HepG2 (cell line): ENCODE measurements around the gene S1PR2. TPM values are rescaled to one million over a fixed set of nuclear protein-coding genes. Genes with fewer than 3 reads are reported as not detected.

ENCODE experiments used
- AHR ChIP-seq: IDR thresholded peaks from 2 replicates; pipeline ENCODE4 v1.6.1; 2018; ENCODE audit warnings: missing genetic modification reagents, missing compliant biosample characterization
- CEBPG ChIP-seq: IDR thresholded peaks from 2 replicates; pipeline ENCODE4 v1.6.1; 2016
- HDAC2 ChIP-seq: sonication (generic); formaldehyde crosslinking; IDR thresholded peaks from 2 replicates; pipeline ENCODE4 v1.4.0; 2020; ENCODE audit warnings: missing genetic modification reagents
- PITX1 ChIP-seq: sonication (generic); formaldehyde crosslinking; IDR thresholded peaks from 2 replicates; pipeline ENCODE4 v1.5.1; 2020; ENCODE audit warnings: mild to moderate bottlenecking, missing genetic modification reagents
- RCOR2 ChIP-seq: IDR thresholded peaks from 2 replicates; pipeline ENCODE4 v1.6.1; 2016; ENCODE audit warnings: missing biosample characterization, missing genetic modification reagents
- RFX1 ChIP-seq: fragments of 450-650 bp; IDR thresholded peaks from 2 replicates; pipeline ENCODE4 v1.6.1; 2017
- SOX5 ChIP-seq: IDR thresholded peaks from 2 replicates; pipeline ENCODE4 v1.6.1; 2016; ENCODE audit warnings: borderline replicate concordance
- ZFP1 ChIP-seq: IDR thresholded peaks from 2 replicates; pipeline ENCODE4 v1.6.1; 2016
- ZNF713 ChIP-seq: sonication (generic); formaldehyde crosslinking; IDR thresholded peaks from 2 replicates; pipeline ENCODE4 v1.4.0; 2020; ENCODE audit warnings: mild to moderate bottlenecking, missing genetic modification reagents
- ZNF782 ChIP-seq: sonication (generic); formaldehyde crosslinking; IDR thresholded peaks from 2 replicates; pipeline ENCODE4 v1.4.0; 2020; ENCODE audit warnings: missing genetic modification reagents, mild to moderate bottlenecking, borderline replicate concordance
- ZNF816 ChIP-seq: sonication (generic); formaldehyde crosslinking; IDR thresholded peaks from 2 replicates; pipeline ENCODE4 v1.8.0; 2022; ENCODE audit warnings: missing genetic modification reagents, mild to moderate bottlenecking, borderline replicate concordance
- polyA plus RNA-seq, 8 experiments: library from polyadenylated mRNA; depleted of rRNA in 3 of 8; stranded (reverse) in 7 of 8; unstranded in 1 of 8; fragments of >200 nt; fragmentation: Illumina TruSeq in 4 of 8; extraction: Trizol in 4 of 8; gene quantifications; 2 replicates each; pipeline versions ENCODE4 v1.2.1 to v1.2.3, GENCODE V29; 2011 to 2016; ENCODE audit warnings: low read depth in 4 of 8, missing spikeins in 1 of 8, mixed read lengths in 1 of 8; ENCODE audit not compliant: insufficient read depth in 1 of 8
- total RNA-seq, 5 experiments: library from RNA; depleted of rRNA; stranded (reverse); fragments of >200 nt; fragmentation: Illumina TruSeq; extraction: Trizol; gene quantifications; 2 replicates each; pipeline ENCODE4 v1.2.3, GENCODE V29; 2016; ENCODE audit warnings: low read depth in 1 of 5
- TF ChIP-seq, protein P1 (sequence below): IDR thresholded peaks from 2 replicates; pipeline ENCODE4 v1.4.0; 2020; ENCODE audit warnings: mild to moderate bottlenecking, missing genetic modification reagents
- TF ChIP-seq, protein P2 (sequence below): sonication (generic); formaldehyde crosslinking; IDR thresholded peaks from 2 replicates; pipeline ENCODE4 v1.4.0; 2020; ENCODE audit warnings: missing genetic modification reagents, borderline replicate concordance
- TF ChIP-seq, protein P3 (sequence below): sonication (generic); formaldehyde crosslinking; IDR thresholded peaks from 2 replicates; pipeline ENCODE4 v1.8.1; 2022; ENCODE audit warnings: low read depth, mild to moderate bottlenecking, missing genetic modification reagents
- TF ChIP-seq, protein P4 (sequence below): sonication (generic); formaldehyde crosslinking; IDR thresholded peaks from 2 replicates; pipeline ENCODE4 v1.8.1; 2023; ENCODE audit warnings: missing genetic modification reagents, inconsistent platforms, borderline replicate concordance
- TF ChIP-seq, protein P5 (sequence below): sonication (generic); formaldehyde crosslinking; IDR thresholded peaks from 2 replicates; pipeline ENCODE4 v1.5.0; 2020; ENCODE audit warnings: mild to moderate bottlenecking, missing genetic modification reagents, moderate library complexity

The S1PR2 gene
- total and polyA plus RNA-seq, 2 of the 13 experiments (the other 11 are each of a cell fraction or from before 2014, with no cell fraction given), result 0.91 to 1.3 TPM

DNA sequence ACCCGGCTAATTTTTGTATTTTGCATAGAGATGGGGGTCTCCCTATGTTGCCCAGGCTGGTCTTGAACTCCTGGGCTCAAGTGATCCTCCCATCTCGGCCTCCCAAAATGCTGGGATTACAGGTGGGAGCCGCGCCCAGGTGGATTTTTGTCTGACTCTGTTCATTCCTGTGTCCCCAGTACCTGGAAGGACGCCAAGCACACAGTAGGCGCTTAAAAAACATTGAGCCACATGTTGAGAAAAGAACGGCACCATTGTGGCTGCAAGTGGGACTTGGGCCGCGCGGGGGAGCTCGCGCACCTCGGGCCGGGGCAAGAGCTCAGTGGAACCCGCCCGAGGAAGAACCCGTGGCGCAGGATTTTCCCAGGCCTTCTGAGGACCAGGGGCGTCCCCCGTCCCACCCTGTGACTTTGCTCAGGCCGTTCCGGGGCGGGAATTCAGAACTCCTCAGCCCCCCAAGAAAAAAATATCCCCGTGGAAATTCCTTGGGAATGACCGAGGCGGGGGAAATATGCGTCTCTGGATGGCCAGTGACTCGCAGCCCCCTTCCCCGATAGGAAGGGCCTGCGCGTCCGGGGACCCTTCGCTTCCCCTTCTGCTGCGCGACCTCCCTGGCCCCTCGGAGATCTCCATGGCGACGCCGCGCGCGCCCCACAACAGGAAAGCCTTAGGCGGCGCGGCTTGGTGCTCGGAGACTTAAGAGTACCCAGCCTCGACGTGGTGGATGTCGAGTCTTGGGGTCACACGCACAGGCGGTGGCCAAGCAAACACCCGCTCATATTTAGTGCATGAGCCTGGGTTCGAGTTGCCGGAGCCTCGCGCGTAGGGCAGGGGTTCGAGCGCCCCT is 38.4 kb upstream of the S1PR2 start (continued):
- TF ChIP-seq, protein P1, sequence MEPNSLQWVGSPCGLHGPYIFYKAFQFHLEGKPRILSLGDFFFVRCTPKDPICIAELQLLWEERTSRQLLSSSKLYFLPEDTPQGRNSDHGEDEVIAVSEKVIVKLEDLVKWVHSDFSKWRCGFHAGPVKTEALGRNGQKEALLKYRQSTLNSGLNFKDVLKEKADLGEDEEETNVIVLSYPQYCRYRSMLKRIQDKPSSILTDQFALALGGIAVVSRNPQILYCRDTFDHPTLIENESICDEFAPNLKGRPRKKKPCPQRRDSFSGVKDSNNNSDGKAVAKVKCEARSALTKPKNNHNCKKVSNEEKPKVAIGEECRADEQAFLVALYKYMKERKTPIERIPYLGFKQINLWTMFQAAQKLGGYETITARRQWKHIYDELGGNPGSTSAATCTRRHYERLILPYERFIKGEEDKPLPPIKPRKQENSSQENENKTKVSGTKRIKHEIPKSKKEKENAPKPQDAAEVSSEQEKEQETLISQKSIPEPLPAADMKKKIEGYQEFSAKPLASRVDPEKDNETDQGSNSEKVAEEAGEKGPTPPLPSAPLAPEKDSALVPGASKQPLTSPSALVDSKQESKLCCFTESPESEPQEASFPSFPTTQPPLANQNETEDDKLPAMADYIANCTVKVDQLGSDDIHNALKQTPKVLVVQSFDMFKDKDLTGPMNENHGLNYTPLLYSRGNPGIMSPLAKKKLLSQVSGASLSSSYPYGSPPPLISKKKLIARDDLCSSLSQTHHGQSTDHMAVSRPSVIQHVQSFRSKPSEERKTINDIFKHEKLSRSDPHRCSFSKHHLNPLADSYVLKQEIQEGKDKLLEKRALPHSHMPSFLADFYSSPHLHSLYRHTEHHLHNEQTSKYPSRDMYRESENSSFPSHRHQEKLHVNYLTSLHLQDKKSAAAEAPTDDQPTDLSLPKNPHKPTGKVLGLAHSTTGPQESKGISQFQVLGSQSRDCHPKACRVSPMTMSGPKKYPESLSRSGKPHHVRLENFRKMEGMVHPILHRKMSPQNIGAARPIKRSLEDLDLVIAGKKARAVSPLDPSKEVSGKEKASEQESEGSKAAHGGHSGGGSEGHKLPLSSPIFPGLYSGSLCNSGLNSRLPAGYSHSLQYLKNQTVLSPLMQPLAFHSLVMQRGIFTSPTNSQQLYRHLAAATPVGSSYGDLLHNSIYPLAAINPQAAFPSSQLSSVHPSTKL, result 0 out of 2 replicates have a peak, but pooled peaks have one; percentile 17
- TF ChIP-seq, protein P2, sequence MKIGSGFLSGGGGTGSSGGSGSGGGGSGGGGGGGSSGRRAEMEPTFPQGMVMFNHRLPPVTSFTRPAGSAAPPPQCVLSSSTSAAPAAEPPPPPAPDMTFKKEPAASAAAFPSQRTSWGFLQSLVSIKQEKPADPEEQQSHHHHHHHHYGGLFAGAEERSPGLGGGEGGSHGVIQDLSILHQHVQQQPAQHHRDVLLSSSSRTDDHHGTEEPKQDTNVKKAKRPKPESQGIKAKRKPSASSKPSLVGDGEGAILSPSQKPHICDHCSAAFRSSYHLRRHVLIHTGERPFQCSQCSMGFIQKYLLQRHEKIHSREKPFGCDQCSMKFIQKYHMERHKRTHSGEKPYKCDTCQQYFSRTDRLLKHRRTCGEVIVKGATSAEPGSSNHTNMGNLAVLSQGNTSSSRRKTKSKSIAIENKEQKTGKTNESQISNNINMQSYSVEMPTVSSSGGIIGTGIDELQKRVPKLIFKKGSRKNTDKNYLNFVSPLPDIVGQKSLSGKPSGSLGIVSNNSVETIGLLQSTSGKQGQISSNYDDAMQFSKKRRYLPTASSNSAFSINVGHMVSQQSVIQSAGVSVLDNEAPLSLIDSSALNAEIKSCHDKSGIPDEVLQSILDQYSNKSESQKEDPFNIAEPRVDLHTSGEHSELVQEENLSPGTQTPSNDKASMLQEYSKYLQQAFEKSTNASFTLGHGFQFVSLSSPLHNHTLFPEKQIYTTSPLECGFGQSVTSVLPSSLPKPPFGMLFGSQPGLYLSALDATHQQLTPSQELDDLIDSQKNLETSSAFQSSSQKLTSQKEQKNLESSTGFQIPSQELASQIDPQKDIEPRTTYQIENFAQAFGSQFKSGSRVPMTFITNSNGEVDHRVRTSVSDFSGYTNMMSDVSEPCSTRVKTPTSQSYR (CRISPR knock-in tag), result no peak
- TF ChIP-seq, protein P3, sequence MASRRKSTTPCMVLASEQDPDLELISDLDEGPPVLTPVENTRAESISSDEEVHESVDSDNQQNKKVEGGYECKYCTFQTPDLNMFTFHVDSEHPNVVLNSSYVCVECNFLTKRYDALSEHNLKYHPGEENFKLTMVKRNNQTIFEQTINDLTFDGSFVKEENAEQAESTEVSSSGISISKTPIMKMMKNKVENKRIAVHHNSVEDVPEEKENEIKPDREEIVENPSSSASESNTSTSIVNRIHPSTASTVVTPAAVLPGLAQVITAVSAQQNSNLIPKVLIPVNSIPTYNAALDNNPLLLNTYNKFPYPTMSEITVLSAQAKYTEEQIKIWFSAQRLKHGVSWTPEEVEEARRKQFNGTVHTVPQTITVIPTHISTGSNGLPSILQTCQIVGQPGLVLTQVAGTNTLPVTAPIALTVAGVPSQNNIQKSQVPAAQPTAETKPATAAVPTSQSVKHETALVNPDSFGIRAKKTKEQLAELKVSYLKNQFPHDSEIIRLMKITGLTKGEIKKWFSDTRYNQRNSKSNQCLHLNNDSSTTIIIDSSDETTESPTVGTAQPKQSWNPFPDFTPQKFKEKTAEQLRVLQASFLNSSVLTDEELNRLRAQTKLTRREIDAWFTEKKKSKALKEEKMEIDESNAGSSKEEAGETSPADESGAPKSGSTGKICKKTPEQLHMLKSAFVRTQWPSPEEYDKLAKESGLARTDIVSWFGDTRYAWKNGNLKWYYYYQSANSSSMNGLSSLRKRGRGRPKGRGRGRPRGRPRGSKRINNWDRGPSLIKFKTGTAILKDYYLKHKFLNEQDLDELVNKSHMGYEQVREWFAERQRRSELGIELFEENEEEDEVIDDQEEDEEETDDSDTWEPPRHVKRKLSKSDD, result peak; percentile 71; the same call in 1 of the 2 replicates
- TF ChIP-seq ZNF713 (CRISPR knock-in tag) (0 out of 2 replicates have a peak, but pooled peaks have one; percentile 73), SOX5 (CRISPR knock-in tag) (0 out of 2 replicates have a peak, but pooled peaks have one; percentile 10), RCOR2 (CRISPR knock-in tag) (peak; percentile 87; the same call in 1 of the 2 replicates), ZNF782 (CRISPR knock-in tag) (peak; percentile 12; the same call in 1 of the 2 replicates), AHR (CRISPR knock-in tag) (0 out of 2 replicates have a peak, but pooled peaks have one; percentile 29), PITX1 (CRISPR knock-in tag) (0 out of 2 replicates have a peak, but pooled peaks have one; percentile 50), CEBPG (CRISPR knock-in tag) (no peak), ZFP1 (CRISPR knock-in tag) (0 out of 2 replicates have a peak, but pooled peaks have one; percentile 33), RFX1 (no peak), HDAC2 (CRISPR knock-in tag) (peak; percentile 66; the same call in 1 of the 2 replicates), ZNF816 (CRISPR knock-in tag) (0 out of 2 replicates have a peak, but pooled peaks have one; percentile 38)
- TF ChIP-seq, protein P4, sequence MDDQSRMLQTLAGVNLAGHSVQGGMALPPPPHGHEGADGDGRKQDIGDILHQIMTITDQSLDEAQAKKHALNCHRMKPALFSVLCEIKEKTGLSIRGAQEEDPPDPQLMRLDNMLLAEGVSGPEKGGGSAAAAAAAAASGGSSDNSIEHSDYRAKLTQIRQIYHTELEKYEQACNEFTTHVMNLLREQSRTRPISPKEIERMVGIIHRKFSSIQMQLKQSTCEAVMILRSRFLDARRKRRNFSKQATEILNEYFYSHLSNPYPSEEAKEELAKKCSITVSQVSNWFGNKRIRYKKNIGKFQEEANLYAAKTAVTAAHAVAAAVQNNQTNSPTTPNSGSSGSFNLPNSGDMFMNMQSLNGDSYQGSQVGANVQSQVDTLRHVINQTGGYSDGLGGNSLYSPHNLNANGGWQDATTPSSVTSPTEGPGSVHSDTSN (CRISPR knock-in tag), result no peak
- TF ChIP-seq, protein P5, sequence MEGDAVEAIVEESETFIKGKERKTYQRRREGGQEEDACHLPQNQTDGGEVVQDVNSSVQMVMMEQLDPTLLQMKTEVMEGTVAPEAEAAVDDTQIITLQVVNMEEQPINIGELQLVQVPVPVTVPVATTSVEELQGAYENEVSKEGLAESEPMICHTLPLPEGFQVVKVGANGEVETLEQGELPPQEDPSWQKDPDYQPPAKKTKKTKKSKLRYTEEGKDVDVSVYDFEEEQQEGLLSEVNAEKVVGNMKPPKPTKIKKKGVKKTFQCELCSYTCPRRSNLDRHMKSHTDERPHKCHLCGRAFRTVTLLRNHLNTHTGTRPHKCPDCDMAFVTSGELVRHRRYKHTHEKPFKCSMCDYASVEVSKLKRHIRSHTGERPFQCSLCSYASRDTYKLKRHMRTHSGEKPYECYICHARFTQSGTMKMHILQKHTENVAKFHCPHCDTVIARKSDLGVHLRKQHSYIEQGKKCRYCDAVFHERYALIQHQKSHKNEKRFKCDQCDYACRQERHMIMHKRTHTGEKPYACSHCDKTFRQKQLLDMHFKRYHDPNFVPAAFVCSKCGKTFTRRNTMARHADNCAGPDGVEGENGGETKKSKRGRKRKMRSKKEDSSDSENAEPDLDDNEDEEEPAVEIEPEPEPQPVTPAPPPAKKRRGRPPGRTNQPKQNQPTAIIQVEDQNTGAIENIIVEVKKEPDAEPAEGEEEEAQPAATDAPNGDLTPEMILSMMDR (CRISPR knock-in tag), result peak; percentile 96
